Vagina (tissue), 2 donors: Measurements from ENCODE around the gene KIF26A.

ENCODE experiments used
- POLR2A ChIP-seq, 2 donors: fragments of 450-650 bp; IDR thresholded peaks; one replicate each; pipeline ENCODE4 v1.6.1; 2017; ENCODE audit warnings: antibody characterized with exemption in 2 of 2, mild to moderate bottlenecking in 2 of 2, moderate library complexity in 2 of 2
- TF ChIP-seq, protein P1 (sequence below), 3 experiments: fragments of 450-650 bp in 2 of 3; fragments of 200-600 bp in 1 of 3; sonication (generic) in 1 of 3; IDR thresholded peaks; one replicate each; pipeline ENCODE4 v1.5.1; 2017 to 2019; ENCODE audit warnings: antibody characterized with exemption in 3 of 3, mild to moderate bottlenecking in 2 of 3, moderate library complexity in 2 of 3

GRCh38 chr14:104224506-104225277 lies 86.3 kb downstream of the KIF26A start:
- TF ChIP-seq, protein P1, sequence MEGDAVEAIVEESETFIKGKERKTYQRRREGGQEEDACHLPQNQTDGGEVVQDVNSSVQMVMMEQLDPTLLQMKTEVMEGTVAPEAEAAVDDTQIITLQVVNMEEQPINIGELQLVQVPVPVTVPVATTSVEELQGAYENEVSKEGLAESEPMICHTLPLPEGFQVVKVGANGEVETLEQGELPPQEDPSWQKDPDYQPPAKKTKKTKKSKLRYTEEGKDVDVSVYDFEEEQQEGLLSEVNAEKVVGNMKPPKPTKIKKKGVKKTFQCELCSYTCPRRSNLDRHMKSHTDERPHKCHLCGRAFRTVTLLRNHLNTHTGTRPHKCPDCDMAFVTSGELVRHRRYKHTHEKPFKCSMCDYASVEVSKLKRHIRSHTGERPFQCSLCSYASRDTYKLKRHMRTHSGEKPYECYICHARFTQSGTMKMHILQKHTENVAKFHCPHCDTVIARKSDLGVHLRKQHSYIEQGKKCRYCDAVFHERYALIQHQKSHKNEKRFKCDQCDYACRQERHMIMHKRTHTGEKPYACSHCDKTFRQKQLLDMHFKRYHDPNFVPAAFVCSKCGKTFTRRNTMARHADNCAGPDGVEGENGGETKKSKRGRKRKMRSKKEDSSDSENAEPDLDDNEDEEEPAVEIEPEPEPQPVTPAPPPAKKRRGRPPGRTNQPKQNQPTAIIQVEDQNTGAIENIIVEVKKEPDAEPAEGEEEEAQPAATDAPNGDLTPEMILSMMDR (IDR thresholded peaks at IDR 0.05), result no peak
- TF ChIP-seq POLR2A (IDR thresholded peaks at IDR 0.05), result no peak
